HG02938 (cell line): ENCODE data around the gene BPHL.
"Not testable (repeated sequence)": the region's sequence is repeated elsewhere in the genome, so short reads cannot be mapped to it uniquely, and the experiment has no call there.

Experiments used
- ATAC-seq: cut with Tn5 transposase; IDR thresholded peaks from one replicate; pipeline ENCODE4 v1.9.1; 2021; ENCODE audit warnings: mild to moderate bottlenecking, moderate library complexity; ENCODE audit not compliant: unreplicated experiment

BPHL gene

DNA sequence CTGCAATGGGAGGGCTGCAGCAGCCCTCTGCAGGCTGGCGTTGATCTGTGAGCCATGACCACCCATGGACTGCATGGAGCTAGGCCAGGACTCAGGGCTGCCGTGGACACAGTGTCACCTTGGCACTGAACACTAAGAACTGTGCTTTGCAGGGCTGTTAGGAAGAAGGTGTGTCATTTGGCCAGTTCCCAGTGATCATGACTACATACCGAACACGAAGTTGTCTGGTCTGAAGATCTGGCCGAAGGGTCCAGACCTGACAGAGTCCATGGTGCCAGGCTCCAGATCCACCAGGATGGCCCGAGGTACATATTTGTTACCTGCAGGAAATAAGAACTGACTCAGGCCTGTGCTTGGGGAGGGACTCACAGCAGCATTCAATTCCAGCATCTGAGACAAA is 36.9 kb downstream of the BPHL start:
- ATAC-seq = not testable (repeated sequence)

DNA sequence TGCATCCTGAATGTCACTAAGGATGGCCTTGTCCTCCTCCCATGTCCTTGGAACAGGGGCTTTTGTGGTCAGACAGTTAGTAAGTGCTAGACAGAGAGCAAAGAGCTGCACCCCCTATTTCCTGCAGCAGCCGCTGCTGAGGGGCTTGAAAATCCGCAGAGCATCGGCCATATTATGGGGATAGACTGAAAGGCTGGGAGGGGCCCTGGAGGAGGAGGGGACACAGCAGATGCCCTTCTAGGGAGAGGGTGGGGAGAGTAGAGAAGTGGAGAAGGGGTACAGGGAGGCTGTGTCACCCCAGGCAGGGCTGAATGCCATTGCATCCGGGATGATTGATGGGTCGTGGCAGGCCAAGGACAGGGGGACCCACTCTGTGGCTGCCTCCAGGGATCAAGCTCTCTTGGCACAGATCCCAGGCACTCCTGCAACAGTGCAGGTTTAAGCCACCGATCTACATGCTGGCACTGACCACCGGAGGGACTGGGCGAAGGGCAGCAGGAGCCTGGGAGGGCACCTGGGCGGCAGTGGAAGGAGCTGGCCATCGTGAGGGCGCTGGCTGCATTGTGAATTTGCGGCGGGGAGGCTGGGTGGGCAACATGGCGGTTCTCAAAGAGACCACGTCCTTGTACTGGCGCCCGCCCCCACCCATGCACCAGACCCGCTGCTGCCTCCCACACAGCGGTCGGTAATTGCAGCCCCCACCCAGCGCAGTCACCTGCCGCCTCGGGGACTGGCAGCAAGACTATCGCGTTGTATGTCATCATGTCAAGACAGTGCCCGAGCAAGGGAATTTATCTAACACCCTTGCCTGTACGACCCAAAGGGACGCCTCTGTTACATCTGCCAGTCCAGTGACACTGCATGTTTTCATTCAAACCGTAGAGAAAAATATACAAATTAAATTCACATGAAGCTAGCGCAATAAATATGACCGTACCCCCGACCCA is 37.9 kb downstream of the BPHL start:
- not testable (repeated sequence) for ATAC-seq

DNA sequence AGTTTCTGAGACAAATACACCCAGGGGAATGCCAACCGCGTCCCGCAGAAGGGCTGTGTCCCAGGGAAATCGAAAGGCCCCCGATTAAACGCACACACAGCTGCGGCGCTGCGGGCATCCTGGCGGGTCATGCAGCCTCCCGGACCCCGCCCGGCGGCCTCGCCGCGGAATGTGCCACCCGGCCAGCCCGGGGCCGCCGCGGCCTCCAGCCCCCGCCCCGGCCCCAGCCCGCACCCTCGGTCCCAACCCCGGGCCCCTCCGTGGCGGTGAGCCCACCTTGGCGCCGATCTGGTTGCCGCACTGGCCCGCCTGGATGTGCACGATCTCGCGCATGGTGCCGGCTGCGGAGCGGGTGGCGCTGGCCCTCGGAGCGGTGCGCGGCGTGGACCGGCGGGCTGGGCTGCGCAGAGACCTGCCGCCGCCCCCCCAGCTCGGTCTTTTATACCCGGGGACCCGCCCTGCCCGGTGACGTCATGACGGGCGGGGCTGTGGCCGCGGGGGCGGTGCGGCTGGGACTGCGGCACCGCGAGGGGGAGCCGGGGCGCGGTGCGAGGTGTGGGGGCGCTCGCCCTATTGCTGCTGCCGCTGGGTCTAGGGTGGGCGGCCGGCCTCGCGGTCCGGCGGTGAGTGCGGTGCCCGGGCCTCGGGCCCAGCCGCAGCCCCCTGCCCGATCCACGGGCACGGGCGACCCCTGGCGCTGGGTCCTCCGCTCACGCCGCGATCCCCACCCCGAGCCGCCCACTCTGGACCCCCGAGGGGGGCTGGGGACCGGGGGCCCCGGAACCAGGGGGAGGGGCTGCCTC is 38.8 kb downstream of the BPHL start, which contains the start of gene TUBB2A:
Gene TUBB2A, minus strand, starts transcription at position 414 of the 803 bp plus-strand sequence. Its CDS starts 81 bp downstream, at position 333.
- peak; percentile 63 for ATAC-seq

GRCh38 chr6:3159805-3160781 is 41.6 kb downstream of the BPHL start:
- ATAC-seq = no peak

DNA sequence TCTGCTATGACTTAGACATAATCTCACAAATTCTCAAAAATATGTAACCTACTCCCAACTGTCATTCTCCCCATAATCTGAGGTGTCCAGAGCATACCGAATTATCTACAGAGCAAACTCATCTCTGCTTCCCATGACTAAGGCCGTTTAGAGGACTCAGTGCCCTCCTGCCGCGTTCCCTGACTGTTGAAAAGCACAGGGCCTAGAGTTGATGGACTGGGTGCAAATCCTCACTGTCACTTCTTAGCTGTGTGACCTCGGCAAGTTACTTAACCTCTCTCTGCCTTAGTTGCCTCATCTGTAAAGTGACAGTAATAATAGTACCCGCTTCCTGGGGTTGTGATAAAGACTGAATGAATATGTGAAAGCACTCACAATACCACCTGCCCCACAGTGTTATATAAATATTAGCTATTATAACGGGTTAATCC is 43.6 kb downstream of the BPHL start:
- no peak for ATAC-seq

DNA sequence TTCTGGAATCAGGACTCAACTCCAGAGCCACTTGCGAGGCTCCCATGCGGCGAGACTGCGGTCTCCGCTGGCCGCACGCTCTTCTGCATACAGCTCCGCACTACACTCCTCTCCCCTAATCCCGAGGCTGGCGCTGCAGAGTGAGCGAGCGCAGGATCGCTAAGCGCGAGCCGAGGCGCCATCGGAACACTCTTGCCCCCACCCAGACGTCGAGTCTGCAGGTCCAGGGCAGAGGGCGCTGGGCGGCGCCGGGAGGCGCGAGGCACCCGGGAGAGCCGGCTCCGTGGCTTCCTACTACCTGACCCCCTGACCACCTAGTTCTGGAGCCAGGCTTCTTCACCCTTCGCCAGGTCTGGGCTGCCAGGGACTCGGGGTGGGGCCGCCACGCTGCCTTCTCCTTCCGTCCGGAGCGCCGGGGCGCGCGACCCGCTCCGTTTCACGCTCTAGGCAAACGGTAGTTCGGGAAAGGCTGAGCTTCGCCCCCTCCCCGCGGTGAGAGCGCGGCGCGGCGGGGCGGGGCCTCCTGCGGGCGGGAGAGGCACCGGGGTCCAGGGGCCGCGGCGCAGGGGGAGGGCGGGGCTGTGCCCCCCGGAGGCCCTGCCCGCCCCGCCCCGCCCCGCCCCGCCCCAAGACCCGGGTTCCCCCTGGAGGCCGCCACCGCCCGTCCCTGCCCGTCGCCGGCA is 44.2 kb downstream of the BPHL start:
- ATAC-seq = peak; percentile 43

GRCh38 chr6:3163248-3163594 is 44.7 kb downstream of the BPHL start:
- no peak for ATAC-seq

GRCh38 chr6:3164388-3164787 is 45.9 kb downstream of the BPHL start:
- no peak for ATAC-seq

DNA sequence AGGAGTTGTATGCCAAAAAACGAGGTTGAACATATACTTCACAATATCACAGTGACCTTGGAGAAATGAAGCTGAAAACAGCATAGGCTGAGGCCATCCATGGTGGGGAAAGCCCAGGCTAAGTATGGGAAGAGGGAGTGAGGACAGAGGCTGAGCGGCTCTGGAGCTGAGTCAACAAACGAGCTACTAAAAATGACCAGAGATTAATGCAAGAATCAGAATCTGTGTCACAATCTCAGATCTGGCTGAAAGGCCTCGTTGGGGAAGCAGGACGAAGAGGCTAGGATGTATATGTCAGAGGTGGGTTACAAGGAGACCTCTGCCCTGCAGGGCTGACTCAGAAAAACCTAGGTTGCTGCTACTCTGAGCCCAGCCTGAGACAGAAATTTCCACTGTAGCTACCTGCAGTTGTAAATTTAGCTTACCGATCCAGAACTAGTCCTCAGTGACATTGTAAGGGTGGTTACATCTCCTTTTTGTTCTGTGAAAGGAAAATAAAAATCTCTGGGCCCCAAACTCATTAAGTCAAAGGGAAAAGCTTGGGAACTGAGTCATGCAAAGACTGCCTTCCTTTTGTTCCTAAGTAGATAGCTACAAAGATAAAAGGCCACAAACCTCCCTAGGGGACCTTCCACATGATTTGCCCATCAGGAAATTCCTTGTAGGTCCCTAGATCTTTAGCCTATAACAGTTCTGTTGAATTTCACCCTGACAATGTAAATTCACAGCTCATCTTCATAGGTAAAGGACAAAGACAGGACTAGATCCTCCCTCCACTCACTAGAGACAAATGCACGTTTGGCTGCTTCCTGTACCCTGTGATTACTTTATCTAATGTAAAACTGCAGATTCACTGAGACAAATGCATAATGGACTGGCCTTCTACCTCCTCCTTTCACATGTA is 47.4 kb downstream of the BPHL start:
- no peak for ATAC-seq

DNA sequence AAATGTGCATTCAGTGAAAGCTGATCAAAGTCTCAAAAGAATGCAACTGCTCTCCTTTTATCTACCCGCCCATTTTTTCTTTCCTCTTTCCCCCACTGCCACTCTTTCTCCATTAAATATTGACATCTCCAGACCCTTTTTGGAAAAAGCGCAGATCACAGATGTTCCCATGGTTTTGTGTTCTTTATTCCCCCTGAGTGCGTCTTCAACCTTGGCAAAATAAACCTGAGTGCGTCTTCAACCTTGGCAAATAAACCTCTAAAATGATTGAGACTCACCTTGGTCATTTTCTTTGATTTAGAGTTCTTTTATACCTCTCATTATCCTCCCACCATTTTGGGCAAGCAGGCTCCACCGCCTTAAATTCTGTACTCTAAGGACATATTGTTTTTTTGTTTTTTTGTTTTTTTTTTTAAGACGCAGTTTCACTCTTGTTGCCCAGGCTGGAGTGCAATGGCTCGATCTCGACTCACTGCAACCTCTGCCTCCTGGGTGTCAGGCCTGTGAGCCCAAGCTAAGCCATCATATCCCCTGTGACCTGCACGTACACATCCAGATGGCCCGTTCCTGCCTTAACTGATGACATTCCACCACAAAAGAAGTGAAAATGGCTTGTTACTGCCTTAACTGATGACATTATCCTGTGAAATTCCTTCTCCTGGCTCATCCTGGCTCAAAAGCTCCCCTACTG is 48.2 kb downstream of the BPHL start:
- not testable (repeated sequence) for ATAC-seq

GRCh38 chr6:3168046-3168445 is 49.5 kb downstream of the BPHL start:
- not testable (repeated sequence) for ATAC-seq

GRCh38 chr6:3170676-3171075 is 52.2 kb downstream of the BPHL start:
- not testable (repeated sequence) for ATAC-seq

GRCh38 chr6:3171313-3172175 is 53.0 kb downstream of the BPHL start:
- not testable (repeated sequence) for ATAC-seq

GRCh38 chr6:3172789-3173188 is 54.3 kb downstream of the BPHL start:
- ATAC-seq = not testable (repeated sequence)

- ATAC-seq = not testable (repeated sequence)
Observed at GRCh38 chr6:3173636-3174089, 55.2 kb downstream of the BPHL start.

DNA sequence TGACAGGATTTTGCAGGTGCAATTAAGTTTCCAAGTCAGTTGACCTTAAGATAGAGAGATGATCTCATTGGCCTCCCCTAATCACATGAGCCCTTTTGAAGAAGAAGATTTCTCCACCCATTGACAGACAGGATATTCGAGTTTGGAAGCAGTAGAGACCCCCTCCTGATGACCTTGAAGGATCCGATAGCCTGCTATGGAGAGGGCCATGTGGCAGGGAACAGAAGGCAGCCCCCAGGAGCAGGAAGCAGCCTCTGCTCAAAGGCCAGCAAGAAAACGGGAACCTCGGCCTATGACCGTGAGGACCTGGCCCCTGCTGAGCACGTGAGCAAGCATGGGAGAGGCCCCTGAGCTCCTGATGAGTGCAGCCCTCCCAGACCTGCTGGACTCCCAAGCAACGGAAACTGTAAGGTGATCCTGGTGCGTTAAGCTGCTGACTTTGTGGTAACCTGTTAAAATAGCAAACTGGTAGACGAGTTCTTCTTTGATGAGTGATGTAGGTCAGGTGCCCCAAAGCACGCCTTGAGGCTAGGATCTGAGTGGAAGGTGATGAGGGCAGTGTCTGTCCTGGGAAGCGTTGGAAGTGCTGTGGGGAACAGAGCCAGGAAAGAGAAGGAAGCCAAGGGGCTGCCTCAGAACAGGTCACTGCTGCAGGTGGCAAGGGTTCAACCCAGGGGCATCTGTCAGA is 57.3 kb downstream of the BPHL start:
- no peak for ATAC-seq
